ENCODE results near the gene CHAC1. TPM values are rescaled to one million over a fixed set of nuclear protein-coding genes. Genes with fewer than 3 reads are reported as not detected.

CHAC1 gene
- polyA plus RNA-seq, 3 donors = 0.15 TPM; not detected in 2

DNA sequence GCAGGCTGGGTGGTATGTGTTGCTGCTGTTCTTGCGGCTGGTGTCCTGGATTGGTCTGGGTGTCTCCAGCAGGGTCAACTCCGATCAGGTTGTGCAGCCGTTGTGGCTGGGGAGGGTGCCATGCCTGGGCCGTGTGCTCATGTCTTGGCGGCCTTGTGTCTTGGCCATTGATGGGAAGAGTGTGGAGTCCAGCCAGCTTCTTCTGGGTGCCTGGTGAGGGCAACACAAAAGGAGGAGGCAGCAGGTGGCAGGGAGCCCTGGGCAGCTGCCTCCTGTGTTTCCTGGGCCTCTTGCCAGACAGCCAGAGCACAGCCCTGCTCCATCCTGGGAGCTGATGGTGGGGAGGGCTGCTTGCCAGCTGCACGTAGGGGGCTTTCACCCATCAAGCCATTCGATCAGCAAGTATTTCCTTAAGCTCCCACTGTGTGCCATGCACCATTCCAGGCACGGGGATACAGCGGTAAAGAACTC is 4.3 kb downstream of the CHAC1 start:
- H3K27ac ChIP-seq (ENCODE audit: low read depth in 1 of 2, low read length in 2 of 2) = no peak overlapping the region
- DNase-seq = no peak
- WGBS (ENCODE audit: insufficient coverage) = 77% methylated on average over 5 of the region's 9 CpGs
- TF ChIP-seq, protein P1, sequence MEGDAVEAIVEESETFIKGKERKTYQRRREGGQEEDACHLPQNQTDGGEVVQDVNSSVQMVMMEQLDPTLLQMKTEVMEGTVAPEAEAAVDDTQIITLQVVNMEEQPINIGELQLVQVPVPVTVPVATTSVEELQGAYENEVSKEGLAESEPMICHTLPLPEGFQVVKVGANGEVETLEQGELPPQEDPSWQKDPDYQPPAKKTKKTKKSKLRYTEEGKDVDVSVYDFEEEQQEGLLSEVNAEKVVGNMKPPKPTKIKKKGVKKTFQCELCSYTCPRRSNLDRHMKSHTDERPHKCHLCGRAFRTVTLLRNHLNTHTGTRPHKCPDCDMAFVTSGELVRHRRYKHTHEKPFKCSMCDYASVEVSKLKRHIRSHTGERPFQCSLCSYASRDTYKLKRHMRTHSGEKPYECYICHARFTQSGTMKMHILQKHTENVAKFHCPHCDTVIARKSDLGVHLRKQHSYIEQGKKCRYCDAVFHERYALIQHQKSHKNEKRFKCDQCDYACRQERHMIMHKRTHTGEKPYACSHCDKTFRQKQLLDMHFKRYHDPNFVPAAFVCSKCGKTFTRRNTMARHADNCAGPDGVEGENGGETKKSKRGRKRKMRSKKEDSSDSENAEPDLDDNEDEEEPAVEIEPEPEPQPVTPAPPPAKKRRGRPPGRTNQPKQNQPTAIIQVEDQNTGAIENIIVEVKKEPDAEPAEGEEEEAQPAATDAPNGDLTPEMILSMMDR (IDR thresholded peaks at IDR 0.05) = no peak
- Mint-ChIP-seq H3K4me3 (peak overlapping the region in 1 of 2 donors; percentile 11), H3K9me3 (peaks cover 0 to 5% (median 0%) of the 10 kb centered on the region in 7 donors), H3K27ac (no peak overlapping the region), H3K27me3 (ENCODE audit: low read depth in 3 of 3) (peaks cover 14 to 20% (median 16%) of the 10 kb centered on the region in 3 donors), H3K36me3 (no peaks in the 10 kb centered on the region), H3K4me1 (peaks cover 21% of the 10 kb centered on the region)
- no peaks in the 10 kb centered on the region for H3K79me2 ChIP-seq (ENCODE audit: insufficient read depth, low read length)
- H3K4me2 ChIP-seq (replicated peaks; ENCODE audit: extremely low read depth, low read length, poor library complexity, severe bottlenecking) = no peak overlapping the region
- no peak overlapping the region for H3K9ac ChIP-seq (ENCODE audit: insufficient read depth, low read length, poor library complexity, severe bottlenecking)
- no peaks in the 10 kb centered on the region for H3K36me3 ChIP-seq (replicated peaks in 1 of 2; ENCODE audit: control insufficient read depth in 1 of 2, insufficient read depth in 2 of 2, low read length in 2 of 2)
- peaks cover 0 to 9% of the 10 kb centered on the region in 2 donors for H3K27me3 ChIP-seq (ENCODE audit: control insufficient read depth in 2 of 2, insufficient read depth in 2 of 2, low read length in 2 of 2)
- no peaks in the 10 kb centered on the region for H4K20me1 ChIP-seq (ENCODE audit: insufficient read depth, low read length)
- no peak overlapping the region for H2AFZ ChIP-seq (ENCODE audit: insufficient read depth, low read depth, low read length, poor library complexity, severe bottlenecking)
- no peaks in the 10 kb centered on the region for H3K9me3 ChIP-seq (replicated peaks in 1 of 2; ENCODE audit: control insufficient read depth in 1 of 2, insufficient read depth in 1 of 2, low read length in 2 of 2)
- intact Hi-C loops (cut with micrococcal nuclease) = no loop called here
- H3K4me3 ChIP-seq (replicated peaks in 1 of 3; ENCODE audit: low read depth in 2 of 3, low read length in 3 of 3) = no peak overlapping the region
- H3K4me1 ChIP-seq (ENCODE audit: control insufficient read depth in 1 of 2, insufficient read depth in 2 of 2, low read length in 2 of 2) = peaks cover 11 to 14% of the 10 kb centered on the region in 2 donors

DNA sequence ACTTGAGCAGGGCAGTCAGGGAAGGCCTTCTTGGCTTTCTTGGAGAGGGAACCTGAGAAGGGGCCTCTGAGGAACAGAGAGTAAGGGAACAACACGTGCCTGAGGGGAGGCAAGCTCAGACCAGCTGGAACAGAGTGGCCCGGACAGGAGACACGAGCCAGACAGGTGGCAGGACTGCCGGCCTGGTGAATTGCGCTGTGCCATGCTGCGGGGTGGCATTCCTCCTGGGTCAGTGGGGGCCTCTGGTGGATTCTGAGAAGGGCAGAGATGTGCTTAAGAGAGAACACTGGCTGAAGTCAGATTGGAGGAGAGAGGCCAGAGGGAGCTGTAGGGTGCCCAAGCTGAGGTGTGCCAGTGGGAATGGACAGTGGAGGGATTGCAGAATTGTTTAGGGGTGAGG is 4.9 kb downstream of the CHAC1 start:
- no peaks in the 10 kb centered on the region for H3K36me3 Mint-ChIP-seq
- H3K27ac ChIP-seq (ENCODE audit: low read depth in 1 of 2, low read length in 2 of 2) = no peak overlapping the region
- H3K4me2 ChIP-seq (replicated peaks; ENCODE audit: extremely low read depth, low read length, poor library complexity, severe bottlenecking) = no peak overlapping the region
- peaks cover 14 to 18% (median 16%) of the 10 kb centered on the region in 3 donors for H3K27me3 Mint-ChIP-seq (ENCODE audit: low read depth in 3 of 3)
- TF ChIP-seq, protein P1 (IDR thresholded peaks at IDR 0.05) = no peak
- no peaks in the 10 kb centered on the region for H3K36me3 ChIP-seq (replicated peaks in 1 of 2; ENCODE audit: control insufficient read depth in 1 of 2, insufficient read depth in 2 of 2, low read length in 2 of 2)
- H3K27ac Mint-ChIP-seq = no peak overlapping the region
- no peaks in the 10 kb centered on the region for H4K20me1 ChIP-seq (ENCODE audit: insufficient read depth, low read length)
- H3K79me2 ChIP-seq (ENCODE audit: insufficient read depth, low read length) = no peaks in the 10 kb centered on the region
- DNase-seq = no peak
- no peaks in the 10 kb centered on the region for H3K9me3 ChIP-seq (replicated peaks in 1 of 2; ENCODE audit: control insufficient read depth in 1 of 2, insufficient read depth in 1 of 2, low read length in 2 of 2)
- no peak overlapping the region for H2AFZ ChIP-seq (ENCODE audit: insufficient read depth, low read depth, low read length, poor library complexity, severe bottlenecking)
- intact Hi-C loops (cut with micrococcal nuclease) = no loop called here
- H3K4me3 ChIP-seq (replicated peaks in 1 of 3; ENCODE audit: low read depth in 2 of 3, low read length in 3 of 3) = no peak overlapping the region
- H3K27me3 ChIP-seq (ENCODE audit: control insufficient read depth in 2 of 2, insufficient read depth in 2 of 2, low read length in 2 of 2) = peaks cover 0 to 9% of the 10 kb centered on the region in 2 donors
- peaks cover 0 to 5% (median 0%) of the 10 kb centered on the region in 7 donors for H3K9me3 Mint-ChIP-seq
- H3K4me1 ChIP-seq (ENCODE audit: control insufficient read depth in 1 of 2, insufficient read depth in 2 of 2, low read length in 2 of 2) = peaks cover 8 to 9% of the 10 kb centered on the region in 2 donors
- WGBS (ENCODE audit: insufficient coverage) = 91% methylated on average over 6 of the region's 6 CpGs
- peaks cover 18% of the 10 kb centered on the region for H3K4me1 Mint-ChIP-seq
- no peak overlapping the region for H3K9ac ChIP-seq (ENCODE audit: insufficient read depth, low read length, poor library complexity, severe bottlenecking)
- no peak overlapping the region for H3K4me3 Mint-ChIP-seq
